Testis (tissue), 5 donors: ENCODE results near the gene RS1. TPM values are rescaled to one million over a fixed set of nuclear protein-coding genes. Genes with fewer than 3 reads are reported as not detected.

ENCODE experiments used
- DNase-seq: peaks from one replicate; pipeline ENCODE4 v3.0.0-alpha.2; 2019
- H3K27ac ChIP-seq, 2 donors: fragments of 200-600 bp; sonication (generic); one replicate each; pipeline ENCODE4 v1.5.1; 2019
- H3K27me3 ChIP-seq: fragments of 200-600 bp; sonication (generic); one replicate; pipeline ENCODE4 v1.5.1; 2019
- H3K36me3 ChIP-seq: fragments of 200-600 bp; sonication (generic); one replicate; pipeline ENCODE4 v1.5.1; 2017; ENCODE audit warnings: low read depth; ENCODE audit errors: missing control alignments
- H3K4me1 ChIP-seq: fragments of 200-600 bp; sonication (generic); one replicate; pipeline ENCODE4 v1.5.1; 2019
- H3K4me3 ChIP-seq, 2 donors: fragments of 200-600 bp; sonication (generic); one replicate each; pipeline ENCODE4 v1.5.1; 2017 to 2019
- H3K9me3 ChIP-seq: fragments of 200-600 bp; sonication (generic); one replicate; pipeline ENCODE4 v1.5.1; 2017
- CTCF ChIP-seq, 3 experiments: fragments of 450-650 bp in 2 of 3; fragments of 200-600 bp in 1 of 3; sonication (generic) in 1 of 3; IDR thresholded peaks; one replicate each; pipeline ENCODE4 v1.5.1; 2016 to 2019; ENCODE audit warnings: antibody characterized with exemption in 3 of 3, mild to moderate bottlenecking in 2 of 3, moderate library complexity in 1 of 3
- POLR2A ChIP-seq: fragments of 450-650 bp; IDR thresholded peaks from one replicate; pipeline ENCODE4 v1.6.1; 2017; ENCODE audit warnings: antibody characterized with exemption, mild to moderate bottlenecking, moderate library complexity
- whole genome bisulfite sequencing, 2 donors: methylation state at CpG; one replicate each; pipeline ENCODE4 v1.1.5; 2018; 5-methylcytosine and 5-hydroxymethylcytosine counted together
- intact Hi-C: fragments of 100-400 bp; cut with DNase I; formaldehyde crosslinking; loops from one replicate; pipeline ENCODE4 v1.15.1; 2023; ENCODE audit warnings: low total_unique reads
- long read RNA-seq, 2 donors: transcript quantifications; one replicate each; lab custom pipeline, GENCODE V29; 2026
- polyA plus RNA-seq: library from polyadenylated mRNA; stranded (reverse); fragments of 350-450 nt; fragmentation: Illumina TruSeq; extraction: RNeasy Lipid Tissue Mini Kit (QIAGEN cat#74804); gene quantifications from one replicate; pipeline ENCODE4 v1.2.3, GENCODE V29; 2014; ENCODE audit warnings: low read depth, low replicate concordance; ENCODE audit not compliant: insufficient read depth
- total RNA-seq, 2 donors: library from RNA; depleted of rRNA; stranded (reverse); fragments of >200 nt; gene quantifications; one replicate each; pipeline ENCODE4 v1.2.3, GENCODE V29; 2016

The RS1 gene
- total RNA-seq: not detected
- polyA plus RNA-seq: not detected
- long read RNA-seq, donor 1: 0 reads
- long read RNA-seq, donor 2: 0 reads

DNA sequence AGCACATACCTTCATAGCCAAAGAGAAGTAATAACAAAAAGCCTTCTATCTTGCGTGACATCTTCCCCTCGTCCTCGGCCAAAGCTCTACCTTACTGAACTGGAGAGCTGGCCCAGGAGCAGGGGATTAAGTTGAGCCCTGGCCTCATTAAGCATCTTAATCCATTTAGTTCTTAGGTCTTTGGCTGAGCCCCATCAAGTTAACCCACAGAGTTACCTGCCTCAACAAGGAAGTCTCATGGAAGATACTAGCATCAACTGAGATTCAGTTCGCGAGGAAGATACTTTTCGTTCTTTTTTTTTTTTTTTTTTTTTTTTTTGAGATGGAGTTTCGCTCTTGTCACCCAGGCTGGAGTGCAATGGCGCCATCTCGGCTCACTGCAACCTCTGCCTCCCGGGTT, at the start of gene RS1:
RS1 (minus strand) TSS at position 101 of the 400 bp plus-strand sequence; CDS start at position 61, 40 bp downstream.
- H3K4me1 ChIP-seq: no peaks in the 10 kb centered on the region
- H3K36me3 ChIP-seq: no peaks in the 10 kb centered on the region
- H3K27me3 ChIP-seq: no peaks in the 10 kb centered on the region
- TF ChIP-seq POLR2A (no peak), CTCF (IDR thresholded peaks at IDR 0.05) (no peak)
- no peaks in the 10 kb centered on the region for H3K9me3 ChIP-seq
- H3K4me3 ChIP-seq: no peak within 1 kb of the TSS
- 79 to 95% methylated on average over 6 to 10 of the region's 10 CpGs for WGBS, 2 donors
- intact Hi-C loops: no loop called here
- DNase-seq: no peak
- H3K27ac ChIP-seq: no peak within 1 kb of the TSS

DNA sequence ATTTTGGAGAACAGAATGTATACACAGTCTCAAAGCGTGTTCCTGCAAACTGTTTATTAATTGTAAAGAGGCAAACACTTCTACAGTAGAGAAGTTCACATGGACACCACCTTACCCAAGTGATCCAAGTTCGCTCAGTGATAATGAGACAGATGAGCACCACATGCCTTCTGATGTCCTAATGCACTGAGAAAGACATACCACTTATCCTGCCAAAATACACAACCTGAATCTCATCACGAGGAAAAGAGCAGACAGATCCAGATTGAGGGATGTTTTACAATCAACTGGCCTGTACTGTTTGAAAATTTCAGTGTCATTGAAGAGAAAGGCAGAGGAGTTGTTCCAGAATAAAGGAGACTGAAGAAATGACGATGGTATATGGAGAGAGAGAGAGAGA, 47.9 kb upstream of the RS1 start:
- H3K4me3 ChIP-seq: no peak overlapping the region
- H3K27ac ChIP-seq: no peak overlapping the region
- no peak for TF ChIP-seq POLR2A
- TF ChIP-seq CTCF (IDR thresholded peaks at IDR 0.05): no peak

GRCh38 chrX:18714910-18715309, 43.0 kb upstream of the RS1 start:
- Histone ChIP-seq H3K4me1 (no peaks in the 10 kb centered on the region), H3K36me3 (no peaks in the 10 kb centered on the region), H3K27ac (no peak overlapping the region), H3K9me3 (no peaks in the 10 kb centered on the region), H3K27me3 (no peaks in the 10 kb centered on the region), H3K4me3 (no peak overlapping the region)
- no peak for DNase-seq
- no peak for TF ChIP-seq CTCF (IDR thresholded peaks at IDR 0.05)
- no peak for TF ChIP-seq POLR2A
- 94 to 95% methylated on average over 8 to 9 of the region's 9 CpGs for WGBS, 2 donors
- intact Hi-C loops: no loop called here

More for the DNA sequence above, 47.9 kb upstream of the RS1 start:
- H3K9me3 ChIP-seq: no peaks in the 10 kb centered on the region
- intact Hi-C loops: no loop called here
- 75 to 81% methylated on average over 4 of the region's 4 CpGs for WGBS, 2 donors
- H3K36me3 ChIP-seq: no peaks in the 10 kb centered on the region
- H3K4me1 ChIP-seq: no peaks in the 10 kb centered on the region
- H3K27me3 ChIP-seq: no peaks in the 10 kb centered on the region
- no peak for DNase-seq

DNA sequence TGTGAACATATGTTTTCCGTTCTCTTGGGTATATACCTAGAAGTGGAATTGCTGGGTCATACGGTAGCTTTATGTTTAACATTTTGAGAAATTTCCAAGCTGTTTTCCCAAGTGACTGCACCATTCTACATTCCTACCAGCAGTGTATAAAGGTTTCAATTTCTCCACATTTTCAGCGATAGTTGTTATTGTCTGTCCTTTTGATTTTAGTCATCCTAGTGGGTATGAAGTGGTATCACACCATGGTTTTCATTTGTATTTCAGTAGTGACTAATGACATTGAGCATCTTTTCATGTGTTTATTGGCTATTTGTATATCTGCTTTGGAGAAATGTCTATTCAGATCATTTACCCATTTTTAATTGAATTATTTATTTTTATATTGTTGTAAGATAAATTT, 37.9 kb upstream of the RS1 start:
- DNase-seq: no peak
- H3K4me1 ChIP-seq: no peaks in the 10 kb centered on the region

More for the DNA sequence above, 37.9 kb upstream of the RS1 start:
- TF ChIP-seq CTCF (IDR thresholded peaks at IDR 0.05) (no peak), POLR2A (no peak)
- Histone ChIP-seq H3K27me3 (no peaks in the 10 kb centered on the region), H3K4me3 (no peak overlapping the region), H3K27ac (no peak overlapping the region), H3K36me3 (no peaks in the 10 kb centered on the region), H3K9me3 (no peaks in the 10 kb centered on the region)
- 82 to 92% methylated on average over 3 of the region's 3 CpGs for WGBS, 2 donors
- intact Hi-C loops: no loop called here
